ENCODE data around the gene OTOG. TPM values are rescaled to one million over a fixed set of nuclear protein-coding genes. Genes with fewer than 3 reads are reported as not detected.

Gene OTOG
- total RNA-seq, 1 experiment from 2014 or later: not detected

DNA sequence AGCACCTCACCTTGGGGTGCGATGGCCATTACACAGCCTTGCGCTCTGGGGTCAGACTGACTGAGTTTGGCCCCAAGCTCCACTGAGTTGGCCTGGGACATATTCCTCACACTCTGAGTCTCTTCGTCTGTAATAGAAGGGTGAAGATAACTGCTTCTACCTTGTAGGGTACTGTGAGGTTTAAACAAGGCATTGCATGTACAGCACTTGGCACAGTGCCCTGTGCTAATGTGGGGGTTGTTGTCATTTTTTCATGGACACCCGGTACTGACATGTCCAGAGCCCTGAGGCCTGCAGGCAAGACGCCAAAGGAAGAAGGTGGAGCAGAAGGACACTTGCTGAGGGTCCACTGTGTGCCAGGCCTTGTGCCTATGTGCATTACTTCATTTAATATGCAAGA, 50.7 kb downstream of the OTOG start:
- Histone ChIP-seq H3K4me3 (ENCODE audit: low read length) (no peak overlapping the region), H3K27ac (ENCODE audit: low read length) (no peak overlapping the region), H3K79me2 (ENCODE audit: low read length) (no peaks in the 10 kb centered on the region), H3K9me2 (replicated peaks; ENCODE audit: low read length) (no peaks in the 10 kb centered on the region), H3K36me3 (ENCODE audit: low read depth, low read length) (no peaks in the 10 kb centered on the region), H2AFZ (ENCODE audit: low read length) (no peak overlapping the region), H3F3A (ENCODE audit: low read length, unreplicated experiment) (no peaks in the 10 kb centered on the region), H4K20me1 (ENCODE audit: low read length) (no peaks in the 10 kb centered on the region), H3K27me3 (ENCODE audit: low read length) (peaks cover 11% of the 10 kb centered on the region; the same call in 1 of the 2 replicates), H3K9ac (ENCODE audit: low read length) (no peak overlapping the region), H3K4me2 (ENCODE audit: low read length) (no peak overlapping the region), H3K9me3 (ENCODE audit: low read length) (no peaks in the 10 kb centered on the region), H3K4me1 (ENCODE audit: insufficient read depth, low read length) (no peaks in the 10 kb centered on the region)
- BruUV-seq (replicated peaks): no TSS peak
- DNase-seq (no peak), ATAC-seq (no peak)
- intact Hi-C loops (cut with micrococcal nuclease): loop anchor here (2.0 to 5.0 kb wide), 2 partner anchors 125 to 380 kb away; no protein-coding TSS in a partner anchor
- TF ChIP-seq EZH2phosphoT487 (IDR thresholded peaks at IDR 0.05; ENCODE audit: borderline replicate concordance, low read length): no peak
- TF ChIP-seq EZH2 (IDR thresholded peaks at IDR 0.05; ENCODE audit: low read length, unreplicated experiment): no peak
- TF ChIP-seq, protein P1, sequence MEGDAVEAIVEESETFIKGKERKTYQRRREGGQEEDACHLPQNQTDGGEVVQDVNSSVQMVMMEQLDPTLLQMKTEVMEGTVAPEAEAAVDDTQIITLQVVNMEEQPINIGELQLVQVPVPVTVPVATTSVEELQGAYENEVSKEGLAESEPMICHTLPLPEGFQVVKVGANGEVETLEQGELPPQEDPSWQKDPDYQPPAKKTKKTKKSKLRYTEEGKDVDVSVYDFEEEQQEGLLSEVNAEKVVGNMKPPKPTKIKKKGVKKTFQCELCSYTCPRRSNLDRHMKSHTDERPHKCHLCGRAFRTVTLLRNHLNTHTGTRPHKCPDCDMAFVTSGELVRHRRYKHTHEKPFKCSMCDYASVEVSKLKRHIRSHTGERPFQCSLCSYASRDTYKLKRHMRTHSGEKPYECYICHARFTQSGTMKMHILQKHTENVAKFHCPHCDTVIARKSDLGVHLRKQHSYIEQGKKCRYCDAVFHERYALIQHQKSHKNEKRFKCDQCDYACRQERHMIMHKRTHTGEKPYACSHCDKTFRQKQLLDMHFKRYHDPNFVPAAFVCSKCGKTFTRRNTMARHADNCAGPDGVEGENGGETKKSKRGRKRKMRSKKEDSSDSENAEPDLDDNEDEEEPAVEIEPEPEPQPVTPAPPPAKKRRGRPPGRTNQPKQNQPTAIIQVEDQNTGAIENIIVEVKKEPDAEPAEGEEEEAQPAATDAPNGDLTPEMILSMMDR (conservative IDR thresholded peaks at IDR 0.05; ENCODE audit: low read depth, low read length): no peak
- ChIA-PET CTCF (interaction anchor here (1.0 kb wide), 1 partner anchor 133 kb away, joined by 3 read pairs; no protein-coding TSS in a partner anchor), POLR2A (ENCODE audit: unreplicated experiment) (no interaction called here)

DNA sequence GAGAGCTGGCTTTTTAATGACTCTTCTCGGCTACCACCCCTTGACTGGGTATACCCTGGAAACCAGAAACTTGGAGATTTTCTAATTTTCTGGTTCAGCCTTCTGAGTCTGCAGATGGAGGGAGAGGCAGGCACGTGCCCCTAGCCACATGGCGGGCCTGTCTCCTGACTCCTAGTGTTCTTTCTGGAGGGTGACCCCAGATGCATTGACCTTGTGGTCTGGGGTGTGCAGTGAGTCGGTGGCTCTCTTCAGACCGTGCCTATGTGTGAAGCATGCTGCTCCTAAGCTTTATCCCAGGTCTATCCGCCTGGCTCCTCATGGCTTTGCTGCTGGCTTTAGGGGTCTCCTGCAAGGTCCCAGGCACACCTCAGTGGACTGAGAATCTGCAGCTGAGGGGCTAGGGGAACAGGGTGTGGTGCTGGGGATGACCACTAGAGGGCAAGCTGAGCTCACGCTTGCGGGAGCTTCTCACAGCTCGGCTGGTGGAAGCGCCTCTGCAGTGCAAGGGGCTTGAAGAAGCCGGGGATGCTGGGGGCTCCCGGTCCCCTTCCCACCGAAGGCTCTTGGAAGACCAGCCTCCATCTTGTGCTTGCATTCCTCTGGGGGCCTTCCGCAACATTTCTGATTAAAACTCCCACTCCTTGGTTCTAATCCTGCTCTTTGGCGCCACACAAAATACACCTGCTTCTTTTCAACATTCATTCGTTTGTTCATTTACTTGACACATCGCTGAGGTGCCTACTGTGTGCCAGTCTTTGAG, 51.8 kb downstream of the OTOG start:
- H3K36me3 ChIP-seq (ENCODE audit: low read depth, low read length): no peaks in the 10 kb centered on the region
- no peak for TF ChIP-seq EZH2phosphoT487 (IDR thresholded peaks at IDR 0.05; ENCODE audit: borderline replicate concordance, low read length)
- TF ChIP-seq EZH2 (IDR thresholded peaks at IDR 0.05; ENCODE audit: low read length, unreplicated experiment): no peak
- TF ChIP-seq, protein P1 (conservative IDR thresholded peaks at IDR 0.05; ENCODE audit: low read depth, low read length): peak; percentile 90
- intact Hi-C loops (cut with micrococcal nuclease): loop anchor here (1.0 to 5.0 kb wide), 3 partner anchors 124 to 378 kb away; no protein-coding TSS in a partner anchor
- no peaks in the 10 kb centered on the region for H3K79me2 ChIP-seq (ENCODE audit: low read length)
- no TSS peak for BruUV-seq (replicated peaks)
- H3K4me1 ChIP-seq (ENCODE audit: insufficient read depth, low read length): no peaks in the 10 kb centered on the region
- peak; percentile 89 for ATAC-seq
- H3K9ac ChIP-seq (ENCODE audit: low read length): no peak overlapping the region
- H3K4me2 ChIP-seq (ENCODE audit: low read length): no peak overlapping the region
- peaks cover 8% of the 10 kb centered on the region; the same call in 1 of the 2 replicates for H3K27me3 ChIP-seq (ENCODE audit: low read length)
- CTCF ChIA-PET: interaction anchor here (0.6 to 1.5 kb wide), 5 partner anchors 60 to 394 kb away, joined by 3 to 23 read pairs (median 3); no protein-coding TSS in a partner anchor
- H3K9me2 ChIP-seq (replicated peaks; ENCODE audit: low read length): no peaks in the 10 kb centered on the region
- POLR2A ChIA-PET (ENCODE audit: unreplicated experiment): no interaction called here
- no peak overlapping the region for H3K27ac ChIP-seq (ENCODE audit: low read length)
- DNase-seq: peak; percentile 78
- H3K4me3 ChIP-seq (ENCODE audit: low read length): no peak overlapping the region
- no peaks in the 10 kb centered on the region for H3F3A ChIP-seq (ENCODE audit: low read length, unreplicated experiment)
- H4K20me1 ChIP-seq (ENCODE audit: low read length): no peaks in the 10 kb centered on the region
- H2AFZ ChIP-seq (ENCODE audit: low read length): no peak overlapping the region
- no peaks in the 10 kb centered on the region for H3K9me3 ChIP-seq (ENCODE audit: low read length)
